Measurements from ENCODE around the gene HCFC2. TPM values are rescaled to one million over a fixed set of nuclear protein-coding genes. Genes with fewer than 3 reads are reported as not detected.
A peak's percentile ranks its signal among the peaks of the same experiment; 100 is the strongest.

Gene HCFC2
- polyA plus RNA-seq, 1 of the 3 experiments (the other 2 are of a cell fraction), result 5.2 TPM

DNA sequence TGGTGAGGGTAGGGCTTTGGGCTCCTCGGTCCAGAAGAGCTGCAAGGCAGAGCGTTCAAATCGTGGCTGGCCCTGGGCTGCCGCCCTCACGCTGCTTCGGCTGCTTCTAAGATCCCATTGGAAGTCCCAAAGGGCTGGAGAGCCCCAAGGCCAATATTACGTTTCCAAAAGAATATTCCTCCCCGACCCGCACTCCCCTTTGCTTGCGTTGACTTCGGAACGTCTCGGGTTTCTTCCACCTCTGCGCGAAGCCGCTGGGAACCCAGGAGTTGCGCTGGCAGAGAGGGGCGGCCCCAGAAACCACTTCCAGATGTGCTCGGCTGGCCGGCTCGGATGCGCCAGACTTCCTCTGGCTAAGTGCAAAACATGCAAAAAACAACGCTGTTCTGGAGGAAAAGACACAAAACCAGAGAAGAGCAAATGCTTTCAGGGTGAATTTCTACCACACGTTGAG lies 14.4 kb upstream of the HCFC2 start, which contains the start of gene GLT8D2 (continued):
- TF ChIP-seq CHD2 (IDR thresholded peaks at IDR 0.05; ENCODE audit: low read length, partially characterized antibody) (peak; percentile 14), JUND (IDR thresholded peaks at IDR 0.05) (no peak), NRF1 (IDR thresholded peaks at IDR 0.05; ENCODE audit: low read depth, low read length) (peak; percentile 43; the same call in 1 of the 2 replicates), RFX5 (IDR thresholded peaks at IDR 0.05; ENCODE audit: low read length) (no peak), GABPA (IDR thresholded peaks at IDR 0.05; ENCODE audit: low read depth) (no peak), TCF12 (IDR thresholded peaks at IDR 0.05) (peak; percentile 89), YY1 (IDR thresholded peaks at IDR 0.05; ENCODE audit: low read depth) (peak; percentile 5; the same call in 1 of the 2 replicates), EZH2phosphoT487 (IDR thresholded peaks at IDR 0.05; ENCODE audit: borderline replicate concordance, low read depth) (no peak), TAF1 (IDR thresholded peaks at IDR 0.05; ENCODE audit: borderline replicate concordance, low read depth, low read length) (0 out of 2 replicates have a peak, but pooled peaks have one; percentile 39), GATA2 (CRISPR knock-in tag; IDR thresholded peaks at IDR 0.05) (no peak)
- TF ChIP-seq, protein P1, sequence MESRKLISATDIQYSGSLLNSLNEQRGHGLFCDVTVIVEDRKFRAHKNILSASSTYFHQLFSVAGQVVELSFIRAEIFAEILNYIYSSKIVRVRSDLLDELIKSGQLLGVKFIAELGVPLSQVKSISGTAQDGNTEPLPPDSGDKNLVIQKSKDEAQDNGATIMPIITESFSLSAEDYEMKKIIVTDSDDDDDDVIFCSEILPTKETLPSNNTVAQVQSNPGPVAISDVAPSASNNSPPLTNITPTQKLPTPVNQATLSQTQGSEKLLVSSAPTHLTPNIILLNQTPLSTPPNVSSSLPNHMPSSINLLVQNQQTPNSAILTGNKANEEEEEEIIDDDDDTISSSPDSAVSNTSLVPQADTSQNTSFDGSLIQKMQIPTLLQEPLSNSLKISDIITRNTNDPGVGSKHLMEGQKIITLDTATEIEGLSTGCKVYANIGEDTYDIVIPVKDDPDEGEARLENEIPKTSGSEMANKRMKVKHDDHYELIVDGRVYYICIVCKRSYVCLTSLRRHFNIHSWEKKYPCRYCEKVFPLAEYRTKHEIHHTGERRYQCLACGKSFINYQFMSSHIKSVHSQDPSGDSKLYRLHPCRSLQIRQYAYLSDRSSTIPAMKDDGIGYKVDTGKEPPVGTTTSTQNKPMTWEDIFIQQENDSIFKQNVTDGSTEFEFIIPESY (IDR thresholded peaks at IDR 0.05; ENCODE audit: borderline replicate concordance, low read depth), result no peak

DNA sequence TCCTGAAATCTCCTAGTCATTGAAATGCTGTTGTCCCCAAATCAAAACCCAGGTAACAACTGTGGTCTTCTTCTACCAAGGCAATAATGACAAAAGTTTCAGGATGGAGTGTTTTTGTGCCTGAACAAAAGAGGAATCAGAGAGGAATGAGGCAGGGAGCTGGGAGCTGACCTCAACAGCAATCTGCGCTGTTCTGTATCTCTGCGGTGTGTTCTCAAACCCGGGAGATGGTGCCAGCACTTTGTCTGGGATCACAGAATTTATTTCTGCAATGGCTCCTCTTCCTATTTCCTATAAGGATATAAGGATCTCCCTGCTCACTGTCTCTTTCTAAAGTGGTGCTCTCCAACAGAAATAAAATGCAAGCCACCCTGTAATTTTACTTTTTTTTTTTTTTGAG lies 13.9 kb upstream of the HCFC2 start:
- Histone ChIP-seq H3K79me2 (ENCODE audit: insufficient read depth) (peaks cover 10% of the 10 kb centered on the region; the same call in 1 of the 2 replicates), H3K9ac (peak overlapping the region; percentile 72; the same call in 1 of the 2 replicates)
- WGBS (ENCODE audit: low lambda C conversion rate), result 70% methylated on average over 3 of the region's 3 CpGs

More for the DNA sequence above, 13.9 kb upstream of the HCFC2 start:
- Histone ChIP-seq H3K4me2 (peak overlapping the region; percentile 88), H3K36me3 (replicated peaks in 1 of 2; ENCODE audit: control insufficient read depth in 1 of 2, insufficient read depth in 2 of 2, low read length in 1 of 2) (no peaks in the 10 kb centered on the region), H4K20me1 (ENCODE audit: insufficient read depth) (no peaks in the 10 kb centered on the region), H2AFZ (ENCODE audit: low read depth) (peak overlapping the region; percentile 90), H3F3A (replicated peaks; ENCODE audit: insufficient read depth) (peaks cover 22% of the 10 kb centered on the region), H3K27me3 (ENCODE audit: insufficient read depth) (no peaks in the 10 kb centered on the region), H3K27ac (ENCODE audit: low read depth in 2 of 2, low read length in 1 of 2) (peak overlapping the region; percentile 84 to 91), H3K4me3 (ENCODE audit: low read depth in 2 of 2, low read length in 1 of 2) (peak overlapping the region; percentile 57 to 80; a peak in 3 of 4 replicates), H3K9me3 (no peaks in the 10 kb centered on the region), H3K4me1 (ENCODE audit: control insufficient read depth in 1 of 2, insufficient read depth in 2 of 2, low read depth in 1 of 2, low read length in 1 of 2) (peaks cover 4 to 24% of the 10 kb centered on the region in 2 experiments; a peak in 2 of 4 replicates), H3K9me2 (no peaks in the 10 kb centered on the region)
- TF ChIP-seq MXI1 (IDR thresholded peaks at IDR 0.05; ENCODE audit: low read depth, low read length), result no peak
- no peak for TF ChIP-seq YY1 (IDR thresholded peaks at IDR 0.05; ENCODE audit: low read depth)
- TF ChIP-seq ELF1 (IDR thresholded peaks at IDR 0.05), result no peak
- no peak for TF ChIP-seq POLR2AphosphoS5 (IDR thresholded peaks at IDR 0.05; ENCODE audit: low read depth, low read length)
- TF ChIP-seq MEF2A (IDR thresholded peaks at IDR 0.05; ENCODE audit: borderline replicate concordance, low read depth), result no peak
- TF ChIP-seq, protein P2, sequence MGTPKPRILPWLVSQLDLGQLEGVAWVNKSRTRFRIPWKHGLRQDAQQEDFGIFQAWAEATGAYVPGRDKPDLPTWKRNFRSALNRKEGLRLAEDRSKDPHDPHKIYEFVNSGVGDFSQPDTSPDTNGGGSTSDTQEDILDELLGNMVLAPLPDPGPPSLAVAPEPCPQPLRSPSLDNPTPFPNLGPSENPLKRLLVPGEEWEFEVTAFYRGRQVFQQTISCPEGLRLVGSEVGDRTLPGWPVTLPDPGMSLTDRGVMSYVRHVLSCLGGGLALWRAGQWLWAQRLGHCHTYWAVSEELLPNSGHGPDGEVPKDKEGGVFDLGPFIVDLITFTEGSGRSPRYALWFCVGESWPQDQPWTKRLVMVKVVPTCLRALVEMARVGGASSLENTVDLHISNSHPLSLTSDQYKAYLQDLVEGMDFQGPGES (IDR thresholded peaks at IDR 0.05; ENCODE audit: low read depth, low read length), result no peak
- TF ChIP-seq, protein P3, sequence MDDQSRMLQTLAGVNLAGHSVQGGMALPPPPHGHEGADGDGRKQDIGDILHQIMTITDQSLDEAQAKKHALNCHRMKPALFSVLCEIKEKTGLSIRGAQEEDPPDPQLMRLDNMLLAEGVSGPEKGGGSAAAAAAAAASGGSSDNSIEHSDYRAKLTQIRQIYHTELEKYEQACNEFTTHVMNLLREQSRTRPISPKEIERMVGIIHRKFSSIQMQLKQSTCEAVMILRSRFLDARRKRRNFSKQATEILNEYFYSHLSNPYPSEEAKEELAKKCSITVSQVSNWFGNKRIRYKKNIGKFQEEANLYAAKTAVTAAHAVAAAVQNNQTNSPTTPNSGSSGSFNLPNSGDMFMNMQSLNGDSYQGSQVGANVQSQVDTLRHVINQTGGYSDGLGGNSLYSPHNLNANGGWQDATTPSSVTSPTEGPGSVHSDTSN (IDR thresholded peaks at IDR 0.05), result no peak
- TF ChIP-seq, protein P4, sequence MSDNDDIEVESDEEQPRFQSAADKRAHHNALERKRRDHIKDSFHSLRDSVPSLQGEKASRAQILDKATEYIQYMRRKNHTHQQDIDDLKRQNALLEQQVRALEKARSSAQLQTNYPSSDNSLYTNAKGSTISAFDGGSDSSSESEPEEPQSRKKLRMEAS (IDR thresholded peaks at IDR 0.05; ENCODE audit: low read depth), result no peak
- no peak for TF ChIP-seq JUND (IDR thresholded peaks at IDR 0.05)
- no peak for TF ChIP-seq FOXM1 (IDR thresholded peaks at IDR 0.05; ENCODE audit: low read depth)
- DNase-seq, result no peak
- ChIA-PET CTCF (interaction anchor here (1.6 kb wide), 1 partner anchor 59 kb away, joined by 4 read pairs; no protein-coding TSS in a partner anchor), POLR2A (interaction anchor here (1.2 kb wide), 1 partner anchor 85 kb away, joined by 3 read pairs; the partner anchor contains the start of gene TDG)
